Ureter (tissue), 1 donor: ENCODE results near the gene MAML3. TPM values are rescaled to one million over a fixed set of nuclear protein-coding genes. Genes with fewer than 3 reads are reported as not detected.

Experiments
- DNase-seq: peaks from one replicate; pipeline ENCODE4 v3.0.0-alpha.2; 2020; ENCODE audit warnings: low spot score
- total RNA-seq: library from RNA; stranded (reverse); gene quantifications from one replicate; pipeline ENCODE4 v1.2.4, GENCODE V29; 2023
- donor health status: DM: yes; HTN: yes; CAD: no.

The MAML3 gene
- 23.4 TPM for total RNA-seq

GRCh38 chr4:140153718-140154571 is at the start of gene MAML3:
TSS of gene MAML3 (minus strand) at chr4:140154184. CDS start at chr4:140153327, 857 bp downstream.
- peak; percentile 96 for DNase-seq

GRCh38 chr4:140198942-140199341 is 45.0 kb upstream of the MAML3 start:
- no peak for DNase-seq

DNA sequence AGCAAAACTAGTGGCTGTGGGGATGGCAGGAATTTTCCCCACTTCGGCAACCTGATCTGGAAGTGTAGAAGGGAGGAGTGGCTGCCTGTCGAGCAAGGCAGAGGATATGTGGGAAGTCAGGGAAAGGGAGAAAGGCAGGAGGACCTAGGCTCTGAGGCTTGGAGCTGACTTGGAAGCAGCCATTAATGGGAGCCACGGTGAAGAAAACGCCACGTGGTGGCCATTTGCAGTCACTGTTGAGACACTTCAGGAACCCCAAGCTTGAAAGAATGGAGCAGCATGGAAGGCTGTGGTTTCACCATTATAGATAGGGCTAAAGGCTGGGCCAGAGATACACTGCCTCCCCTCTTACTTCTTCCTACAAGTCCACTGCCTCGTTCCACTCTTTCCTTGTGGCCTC is 41.8 kb upstream of the MAML3 start:
- no peak for DNase-seq

- DNase-seq = no peak
Observed at GRCh38 chr4:140189805-140190204, 35.8 kb upstream of the MAML3 start.

DNA sequence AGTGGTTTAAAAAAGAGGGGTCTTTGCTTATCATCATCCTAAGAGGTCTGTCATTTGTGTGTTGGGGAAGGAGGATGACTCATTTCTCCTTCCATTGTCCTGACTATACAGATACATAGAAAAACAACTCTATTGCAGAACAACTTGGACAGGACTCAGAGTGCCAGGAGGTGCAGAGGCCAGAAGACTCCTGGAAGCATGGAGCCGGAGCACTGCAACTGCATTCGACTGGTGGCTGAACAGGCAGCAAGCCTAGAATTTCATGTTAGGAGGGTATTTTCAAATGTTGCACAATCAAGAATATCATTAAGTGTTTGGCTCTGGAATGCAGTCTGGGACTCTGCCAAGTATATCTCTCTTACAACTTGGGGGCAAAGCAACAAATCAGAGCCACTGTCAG is 35.0 kb upstream of the MAML3 start:
- peak; percentile 49 for DNase-seq

GRCh38 chr4:140187316-140187695 is 33.3 kb upstream of the MAML3 start:
- DNase-seq = no peak

GRCh38 chr4:140186651-140187315 is 32.8 kb upstream of the MAML3 start:
- DNase-seq = peak; percentile 51

GRCh38 chr4:140186082-140186438 is 32.1 kb upstream of the MAML3 start:
- DNase-seq = no peak

DNA sequence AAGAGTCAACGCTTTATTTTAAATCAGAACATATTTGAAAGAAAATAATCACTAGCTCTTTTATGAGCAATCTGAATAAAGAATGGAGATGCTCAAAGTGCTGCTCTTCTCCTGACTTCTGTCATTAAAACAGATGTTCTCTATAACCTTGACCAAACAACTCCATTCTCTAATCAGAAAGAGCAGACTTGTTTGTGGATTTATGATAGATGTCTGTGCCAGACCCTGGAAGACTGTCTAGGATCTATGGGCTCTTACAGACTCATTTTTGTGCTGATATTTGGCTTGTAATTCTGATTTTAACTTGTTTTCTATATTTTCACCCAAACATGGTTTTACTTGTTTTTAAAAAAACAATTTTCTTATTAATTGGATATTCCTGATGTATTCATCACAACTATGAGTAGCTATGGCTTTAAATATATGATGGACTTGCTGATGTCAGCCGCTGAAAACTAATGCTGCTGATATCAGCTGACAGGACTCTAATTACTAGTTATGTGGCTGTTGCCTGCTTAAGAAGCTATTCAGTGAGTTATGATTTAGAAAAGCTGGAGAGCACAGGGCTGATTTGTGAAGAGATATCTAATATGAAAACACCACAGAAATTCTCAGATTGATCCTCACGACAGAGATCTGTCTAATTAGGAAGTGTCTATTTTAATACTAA is 31.6 kb upstream of the MAML3 start:
- DNase-seq = no peak

GRCh38 chr4:140183270-140183669 is 29.3 kb upstream of the MAML3 start:
- no peak for DNase-seq

DNA sequence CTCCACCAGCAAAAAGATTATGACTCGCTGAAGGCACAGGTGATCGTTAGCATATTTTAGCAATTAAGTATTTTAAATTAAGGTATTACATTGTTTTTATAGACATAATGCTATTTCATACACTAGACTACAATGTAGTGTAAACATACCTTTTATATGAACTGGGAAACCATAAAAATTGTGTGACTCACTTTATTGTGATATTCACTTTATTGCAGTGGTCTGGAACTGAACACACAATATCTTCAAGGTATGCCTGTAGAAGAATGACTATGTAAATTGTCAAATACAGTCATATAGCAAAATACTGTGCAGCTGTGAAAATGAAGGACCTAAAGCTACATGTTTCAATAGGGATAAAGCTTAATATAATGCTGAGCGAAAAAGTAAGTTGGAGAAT is 26.6 kb upstream of the MAML3 start:
- DNase-seq = no peak

GRCh38 chr4:140176735-140177134 is 22.8 kb upstream of the MAML3 start:
- DNase-seq = no peak

- no peak for DNase-seq
Observed at GRCh38 chr4:140174543-140174942, 20.6 kb upstream of the MAML3 start.

GRCh38 chr4:140172960-140173359 is 19.0 kb upstream of the MAML3 start:
- no peak for DNase-seq

- DNase-seq = no peak
Observed at GRCh38 chr4:140170299-140170698, 16.3 kb upstream of the MAML3 start.

- DNase-seq = no peak
Observed at GRCh38 chr4:140168936-140169335, 15.0 kb upstream of the MAML3 start.

DNA sequence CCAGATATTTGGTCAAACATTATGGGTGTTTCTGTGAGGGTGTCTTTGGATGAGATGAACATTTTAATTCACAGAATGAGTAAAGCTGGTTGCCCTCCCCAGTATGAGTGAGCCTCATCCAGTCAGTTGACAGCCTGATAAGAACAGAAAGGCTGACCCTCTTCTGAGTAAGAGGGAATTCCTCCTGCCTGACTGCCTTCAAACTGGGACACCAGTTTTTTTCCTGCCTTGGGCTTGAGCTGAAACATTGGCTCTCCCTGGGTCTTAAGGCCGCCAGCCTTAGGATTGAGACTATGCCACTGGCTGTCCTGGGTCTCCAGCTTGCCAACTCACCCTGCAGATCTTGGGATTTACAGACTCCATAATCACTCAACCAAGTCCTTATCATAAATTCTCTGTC is 14.5 kb upstream of the MAML3 start:
- DNase-seq = no peak

- DNase-seq = no peak
Observed at GRCh38 chr4:140163029-140163810, 9.2 kb upstream of the MAML3 start.

- DNase-seq = no peak
Observed at GRCh38 chr4:140162596-140162995, 8.6 kb upstream of the MAML3 start.

- peak; percentile 48 for DNase-seq
Observed at GRCh38 chr4:140158365-140159030, 4.5 kb upstream of the MAML3 start.

GRCh38 chr4:140157341-140157740 is 3.4 kb upstream of the MAML3 start:
- DNase-seq = no peak
